Left hindlimb (tissue), 1 donor: ENCODE measurements around the gene SSC4D.
"Not testable (repeated sequence)": the region's sequence is repeated elsewhere in the genome, so short reads cannot be mapped to it uniquely, and the experiment has no call there.

Experiments
- DNase-seq: peaks from one replicate; pipeline ENCODE4 v3.0.0-alpha.2; 2018

Gene SSC4D

GRCh38 chr7:76381814-76382213 lies 27.7 kb downstream of the SSC4D start:
- DNase-seq: no peak

- no peak for DNase-seq
Measured at GRCh38 chr7:76380623-76380966, 28.9 kb downstream of the SSC4D start.

GRCh38 chr7:76377186-76377918 lies 32.1 kb downstream of the SSC4D start:
- no peak for DNase-seq

GRCh38 chr7:76375251-76375650 lies 34.2 kb downstream of the SSC4D start:
- DNase-seq: no peak

GRCh38 chr7:76372984-76373833 lies 36.3 kb downstream of the SSC4D start:
- no peak for DNase-seq

GRCh38 chr7:76371396-76371795 lies 38.1 kb downstream of the SSC4D start:
- DNase-seq: no peak

- DNase-seq: no peak
Measured at GRCh38 chr7:76369018-76369417, 40.5 kb downstream of the SSC4D start.

- DNase-seq: no peak
Measured at GRCh38 chr7:76368190-76368589, 41.3 kb downstream of the SSC4D start.

GRCh38 chr7:76364198-76364584 lies 45.3 kb downstream of the SSC4D start:
- DNase-seq: no peak

- DNase-seq: not testable (repeated sequence)
Measured at GRCh38 chr7:76363754-76364153, 45.7 kb downstream of the SSC4D start.

- no peak for DNase-seq
Measured at GRCh38 chr7:76359978-76360638, 49.4 kb downstream of the SSC4D start.

GRCh38 chr7:76359111-76359977 lies 50.2 kb downstream of the SSC4D start:
- DNase-seq: peak; percentile 99

GRCh38 chr7:76358481-76359110 lies 50.9 kb downstream of the SSC4D start, which contains the start of gene YWHAG:
TSS of gene YWHAG (minus strand) at chr7:76358991. CDS start at chr7:76358808, 183 bp downstream.
- peak; percentile 96 for DNase-seq

GRCh38 chr7:76358011-76358480 lies 51.5 kb downstream of the SSC4D start:
- peak; percentile 76 for DNase-seq

GRCh38 chr7:76357475-76358010 lies 52.0 kb downstream of the SSC4D start:
- DNase-seq: no peak

GRCh38 chr7:76356823-76357222 lies 52.7 kb downstream of the SSC4D start:
- no peak for DNase-seq

GRCh38 chr7:76356115-76356514 lies 53.4 kb downstream of the SSC4D start:
- no peak for DNase-seq

GRCh38 chr7:76354981-76355730 lies 54.3 kb downstream of the SSC4D start:
- DNase-seq: no peak

GRCh38 chr7:76354516-76354915 lies 55.0 kb downstream of the SSC4D start:
- DNase-seq: no peak

GRCh38 chr7:76353744-76354143 lies 55.8 kb downstream of the SSC4D start:
- no peak for DNase-seq

- DNase-seq: no peak
Measured at GRCh38 chr7:76352193-76352592, 57.3 kb downstream of the SSC4D start.
